Gastrocnemius medialis (tissue), 4 donors: ENCODE measurements around the gene CNTF. TPM values are rescaled to one million over a fixed set of nuclear protein-coding genes. Genes with fewer than 3 reads are reported as not detected.

Experiments
- ATAC-seq, 2 donors: fragments of 150-250 bp; one replicate each; pipeline ENCODE4 v1.9.1; 2016
- DNase-seq, 2 donors: peaks; one replicate each; pipeline ENCODE4 v3.0.0-alpha.2; 2019
- H3K27ac ChIP-seq, 4 donors: fragments of 200-600 bp; sonication (generic); 1 replicate in 1 of 4; 2 replicates in 3 of 4; pipeline ENCODE4 v1.5.1; 2016 to 2018; ENCODE audit warnings: mild to moderate bottlenecking in 2 of 4, moderate library complexity in 1 of 4
- H3K27me3 ChIP-seq, 3 donors: fragments of 200-600 bp; sonication (generic) in 2 of 3; 1 replicate in 1 of 3; 2 replicates in 2 of 3; pipeline versions ENCODE4 v1.5.1 to v1.6.0; 2016 to 2019; ENCODE audit warnings: mild to moderate bottlenecking in 1 of 3, moderate library complexity in 1 of 3
- H3K36me3 ChIP-seq, 2 donors: fragments of 200-600 bp; sonication (generic) in 1 of 2; one replicate each; pipeline ENCODE4 v1.5.1; 2017 to 2018
- H3K4me1 ChIP-seq, 2 donors: fragments of 200-600 bp; sonication (generic) in 1 of 2; one replicate each; pipeline ENCODE4 v1.5.1; 2016 to 2017; ENCODE audit warnings: mild to moderate bottlenecking in 2 of 2
- H3K4me3 ChIP-seq, 4 donors: fragments of 200-600 bp; sonication (generic) in 3 of 4; 1 replicate in 1 of 4; 2 replicates in 3 of 4; pipeline ENCODE4 v1.5.1; 2016 to 2019; ENCODE audit warnings: mild to moderate bottlenecking in 2 of 4
- H3K9me3 ChIP-seq, 3 donors: fragments of 200-600 bp; sonication (generic) in 2 of 3; 1 replicate in 1 of 3; 2 replicates in 2 of 3; pipeline ENCODE4 v1.5.1; 2016 to 2019
- CTCF ChIP-seq, 5 experiments: fragments of 450-650 bp in 3 of 5; fragments of 200-600 bp in 2 of 5; sonication (generic) in 2 of 5; IDR thresholded peaks in 4 of 5; conservative IDR thresholded peaks in 1 of 5; 1 replicate in 4 of 5; 2 replicates in 1 of 5; pipeline ENCODE4 v1.5.1; 2016 to 2019; ENCODE audit warnings: antibody characterized with exemption in 5 of 5, mild to moderate bottlenecking in 3 of 5, moderate library complexity in 3 of 5
- POLR2A ChIP-seq, 2 donors: fragments of 450-650 bp; IDR thresholded peaks; one replicate each; pipeline ENCODE4 v1.6.1; 2017; ENCODE audit warnings: antibody characterized with exemption in 2 of 2, mild to moderate bottlenecking in 2 of 2, moderate library complexity in 2 of 2
- in situ Hi-C, 4 donors: fragments of 200-750 bp; cut with MboI; loops; one replicate each; pipeline versions ENCODE4 v1.15.0 to v1.8.0; 2017; ENCODE audit warnings: low sequenced_read_pairs in 4 of 4
- intact Hi-C: fragments of 100-400 bp; cut with DNase I; formaldehyde crosslinking; loops from one replicate; pipeline ENCODE4 v1.15.1; 2023; ENCODE audit warnings: low total_unique reads
- total RNA-seq, 4 donors: library from RNA; depleted of rRNA; stranded (reverse); fragments of >200 nt; gene quantifications; one replicate each; pipeline versions ENCODE4 v1.1.0 to v1.2.3, GENCODE V29; 2016

The CNTF gene
- total RNA-seq, 4 donors from 2014 or later: 3.2 to 8.5 (median 4.0) TPM

GRCh38 chr11:58647141-58647699 is 24.8 kb downstream of the CNTF start:
- Histone ChIP-seq H3K27me3 (no peaks in the 10 kb centered on the region), H3K9me3 (no peaks in the 10 kb centered on the region), H3K4me3 (no peak overlapping the region), H3K36me3 (no peaks in the 10 kb centered on the region), H3K27ac (no peak overlapping the region), H3K4me1 (no peaks in the 10 kb centered on the region)
- DNase-seq: no peak
- TF ChIP-seq POLR2A (IDR thresholded peaks at IDR 0.05) (no peak), CTCF (IDR thresholded peaks at IDR 0.05 in 4 of 5, conservative IDR thresholded peaks at IDR 0.05 in 1 of 5) (no peak)
- in situ Hi-C loops: loop anchor here in 1 of 4 donors (25.0 kb wide), 1 partner anchor 490 kb away; the partner anchor contains the start of gene FAM111A
- intact Hi-C loops: no loop called here
- no peak for ATAC-seq

- Histone ChIP-seq H3K27ac (no peak overlapping the region), H3K36me3 (no peaks in the 10 kb centered on the region), H3K4me1 (no peaks in the 10 kb centered on the region), H3K4me3 (no peak overlapping the region), H3K27me3 (no peaks in the 10 kb centered on the region), H3K9me3 (no peaks in the 10 kb centered on the region)
- in situ Hi-C loops: loop anchor here in 1 of 4 donors (25.0 kb wide), 1 partner anchor 489 kb away; the partner anchor contains the start of gene FAM111A
- DNase-seq (no peak), ATAC-seq (no peak)
- TF ChIP-seq POLR2A (IDR thresholded peaks at IDR 0.05): no peak
- no peak for TF ChIP-seq CTCF (IDR thresholded peaks at IDR 0.05 in 4 of 5, conservative IDR thresholded peaks at IDR 0.05 in 1 of 5)
- intact Hi-C loops: no loop called here
Observed at GRCh38 chr11:58647866-58648265, 25.4 kb downstream of the CNTF start.

- in situ Hi-C loops (loop anchor here (25.0 kb wide), 2 partner anchors 488 to 513 kb away; partner anchors contain the start of genes FAM111A (in 3 of the 4) and DTX4 (in 1 of the 4)), intact Hi-C loops (loop anchor here (10.0 kb wide), 1 partner anchor 505 kb away; no protein-coding TSS in a partner anchor)
- Histone ChIP-seq H3K4me1 (no peaks in the 10 kb centered on the region), H3K27ac (no peak overlapping the region), H3K4me3 (no peak overlapping the region), H3K27me3 (no peaks in the 10 kb centered on the region), H3K36me3 (no peaks in the 10 kb centered on the region), H3K9me3 (no peaks in the 10 kb centered on the region)
- ATAC-seq (no peak), DNase-seq (no peak)
- no peak for TF ChIP-seq CTCF (IDR thresholded peaks at IDR 0.05 in 4 of 5, conservative IDR thresholded peaks at IDR 0.05 in 1 of 5)
- no peak for TF ChIP-seq POLR2A (IDR thresholded peaks at IDR 0.05)
Observed at GRCh38 chr11:58649623-58650022, 27.2 kb downstream of the CNTF start.

GRCh38 chr11:58650496-58650895 is 28.0 kb downstream of the CNTF start:
- H3K4me3 ChIP-seq: no peak overlapping the region
- no peaks in the 10 kb centered on the region for H3K4me1 ChIP-seq
- no peaks in the 10 kb centered on the region for H3K9me3 ChIP-seq
- ATAC-seq (no peak), DNase-seq (no peak)
- in situ Hi-C loops: loop anchor here in 3 of 4 donors (25.0 kb wide), 2 partner anchors 487 to 512 kb away; partner anchors contain the start of genes FAM111A (in 2 of the 3) and DTX4 (in 1 of the 3)
- TF ChIP-seq POLR2A (IDR thresholded peaks at IDR 0.05): no peak
- no peak for TF ChIP-seq CTCF (IDR thresholded peaks at IDR 0.05 in 4 of 5, conservative IDR thresholded peaks at IDR 0.05 in 1 of 5)
- no peak overlapping the region for H3K27ac ChIP-seq
- intact Hi-C loops: loop anchor here (10.0 kb wide), 1 partner anchor 504 kb away; no protein-coding TSS in a partner anchor
- H3K36me3 ChIP-seq: no peaks in the 10 kb centered on the region
- H3K27me3 ChIP-seq: no peaks in the 10 kb centered on the region
